Endothelial cell of umbilical vein (primary cell): ENCODE results near the gene IKZF3. TPM values are rescaled to one million over a fixed set of nuclear protein-coding genes. Genes with fewer than 3 reads are reported as not detected.

Source experiments
- BruUV-seq: library from RNA; stranded (reverse); fragments of 400-500 nt; replicated peaks from 2 replicates; lab custom pipeline; 2021; lab: Mats Ljungman, UMichigan
- CTCF ChIA-PET: fragments of 300-600, 350-600 bp; sonication (Branson Sonifier 250); formaldehyde crosslinking; loops from one replicate; lab custom pipeline; 2021; ENCODE audit warnings: antibody characterized with exemption, inconsistent platforms; lab: Charles Lee
- POLR2A ChIA-PET: fragments of 300-600, 350-600 bp; sonication (Branson Sonifier 250); formaldehyde crosslinking; loops from one replicate; lab custom pipeline; 2021; ENCODE audit warnings: antibody characterized with exemption, inconsistent platforms; lab: Charles Lee
- DNase-seq: peaks from one replicate; pipeline ENCODE4 v3.0.0-alpha.2; 2011; ENCODE audit warnings: low read depth, low spot score
- FAIRE-seq: peaks from 2 replicates; lab custom pipeline; 2011; peaks lifted over from hg19 to GRCh38; lab: Jason Lieb, UNC
- H2AFZ ChIP-seq: 2 replicates; pipeline ENCODE4 v1.6.0; 2012; ENCODE audit warnings: low read depth, low read length, control low read depth, inconsistent platforms
- H3K27ac ChIP-seq: 2 replicates; pipeline ENCODE4 v1.5.1; 2011; ENCODE audit warnings: low read depth, mild to moderate bottlenecking, control low read depth, low read length, moderate library complexity; ENCODE audit not compliant: insufficient read depth
- H3K27me3 ChIP-seq, 2 experiments: 2 replicates each; pipeline versions ENCODE4 v1.6.0 to v1.6.1; 2011; ENCODE audit warnings: low read length in 2 of 2, mixed read lengths in 1 of 2; ENCODE audit not compliant: control insufficient read depth in 2 of 2, insufficient read depth in 2 of 2
- H3K36me3 ChIP-seq, 2 experiments: 2 replicates in 1 of 2; 3 replicates in 1 of 2; pipeline ENCODE4 v1.5.1; 2011; ENCODE audit warnings: low read length in 2 of 2, mild to moderate bottlenecking in 1 of 2, moderate library complexity in 1 of 2; ENCODE audit not compliant: control insufficient read depth in 2 of 2, insufficient read depth in 2 of 2; ENCODE audit errors: extremely low read depth in 1 of 2
- H3K4me1 ChIP-seq: 3 replicates; pipeline ENCODE4 v1.5.1; 2011; ENCODE audit warnings: mild to moderate bottlenecking, low read length; ENCODE audit not compliant: control insufficient read depth, insufficient read depth; ENCODE audit errors: extremely low read depth
- H3K4me2 ChIP-seq: 2 replicates; pipeline ENCODE4 v1.6.1; 2011; ENCODE audit warnings: low read length, control low read depth, mixed read lengths; ENCODE audit not compliant: insufficient read depth
- H3K4me3 ChIP-seq, 3 experiments: fragments of 200-600 bp in 1 of 3; sonication (generic), shearing (Covaris generic) in 1 of 3; replicated peaks in 1 of 3; 2 replicates each; pipeline ENCODE4 v1.5.1; 2011 to 2016; ENCODE audit warnings: control low read depth in 3 of 3, low read length in 3 of 3, mild to moderate bottlenecking in 2 of 3, inconsistent platforms in 1 of 3, low read depth in 1 of 3, moderate library complexity in 1 of 3; ENCODE audit not compliant: insufficient read depth in 1 of 3
- H3K79me2 ChIP-seq: 2 replicates; pipeline ENCODE4 v1.6.0; 2012; ENCODE audit warnings: low read length, inconsistent platforms; ENCODE audit not compliant: control insufficient read depth, insufficient read depth
- H3K9ac ChIP-seq: replicated peaks from 2 replicates; pipeline ENCODE3; 2011; ENCODE audit warnings: low read length, control low read depth; ENCODE audit not compliant: insufficient read depth; ENCODE audit errors: extremely low read depth
- H3K9me1 ChIP-seq: replicated peaks from 3 replicates; pipeline ENCODE4 v1.6.0; 2011; ENCODE audit warnings: mild to moderate bottlenecking, low read length; ENCODE audit not compliant: control insufficient read depth, insufficient read depth; ENCODE audit errors: extremely low read depth
- H3K9me3 ChIP-seq: replicated peaks from 2 replicates; pipeline ENCODE4 v1.5.1; 2012; ENCODE audit warnings: low read length, inconsistent platforms; ENCODE audit not compliant: control insufficient read depth, insufficient read depth
- H4K20me1 ChIP-seq: replicated peaks from 2 replicates; pipeline ENCODE3; 2011; ENCODE audit warnings: mild to moderate bottlenecking, low read length; ENCODE audit not compliant: control insufficient read depth, insufficient read depth; ENCODE audit errors: extremely low read depth
- CTCF ChIP-seq, 2 donors: IDR thresholded peaks; 1 replicate in 1 of 2; 2 replicates in 1 of 2; pipeline ENCODE4 v1.5.1; 2011; ENCODE audit warnings: low read length in 2 of 2, mild to moderate bottlenecking in 2 of 2, moderate library complexity in 2 of 2, control low read depth in 1 of 2, inconsistent platforms in 1 of 2, low read depth in 1 of 2; ENCODE audit not compliant: insufficient read depth in 1 of 2; ENCODE audit errors: extremely low read depth in 1 of 2
- EZH2 ChIP-seq: IDR thresholded peaks from 2 replicates; pipeline ENCODE4 v1.6.1; 2012; ENCODE audit warnings: borderline replicate concordance, low read depth, mild to moderate bottlenecking, moderate library complexity, low read length, inconsistent platforms; ENCODE audit not compliant: severe bottlenecking
- FOS ChIP-seq: IDR thresholded peaks from 2 replicates; pipeline ENCODE4 v1.6.1; 2011; ENCODE audit warnings: mild to moderate bottlenecking, low read length, moderate library complexity, borderline replicate concordance; ENCODE audit not compliant: insufficient read depth
- GATA2 ChIP-seq: IDR thresholded peaks from 2 replicates; pipeline ENCODE4 v1.7.0; 2011; ENCODE audit warnings: low read depth, mild to moderate bottlenecking, moderate library complexity, mixed read lengths, low read length; ENCODE audit not compliant: insufficient read length, insufficient read depth
- JUN ChIP-seq: IDR thresholded peaks from 2 replicates; pipeline ENCODE4 v1.6.1; 2011; ENCODE audit warnings: borderline replicate concordance, low read depth; ENCODE audit not compliant: insufficient read length, insufficient read depth
- MAX ChIP-seq: IDR thresholded peaks from 2 replicates; pipeline ENCODE4 v1.6.1; 2011; ENCODE audit not compliant: insufficient read depth, insufficient read length
- MYC ChIP-seq: IDR thresholded peaks from one replicate; pipeline ENCODE4 v1.6.1; 2011; ENCODE audit warnings: mild to moderate bottlenecking, low read depth, low read length
- POLR2A ChIP-seq: IDR thresholded peaks from 2 replicates; pipeline ENCODE4 v1.6.1; 2012; ENCODE audit warnings: low read depth, mild to moderate bottlenecking, control low read depth, low read length
- POLR2AphosphoS5 ChIP-seq: IDR thresholded peaks from 2 replicates; pipeline ENCODE4 v1.6.1; 2012; ENCODE audit warnings: low read depth, mild to moderate bottlenecking, control low read depth, low read length, moderate library complexity; ENCODE audit not compliant: insufficient read depth
- dilution Hi-C: fragments of 300-500 bp; cut with MboI; formaldehyde crosslinking; loops from one replicate; pipeline ENCODE4 v1.15.0; 2019; ENCODE audit warnings: low sequenced_read_pairs; ENCODE audit not compliant: extremely low pct_ligation_motif_present
- intact Hi-C: fragments of 100-400 bp; cut with micrococcal nuclease; formaldehyde crosslinking; loops from one replicate; pipeline ENCODE4 v1.10.0; 2022
- polyA plus RNA-seq, 4 experiments: library from polyadenylated mRNA; depleted of rRNA in 3 of 4; stranded (reverse) in 3 of 4; unstranded in 1 of 4; fragments of >200 nt; gene quantifications; 2 replicates each; pipeline versions ENCODE4 v1.2.1 to v1.2.3, GENCODE V29; 2011 to 2012; ENCODE audit warnings: missing spikeins in 1 of 4
- total RNA-seq: library from RNA; stranded (reverse); gene quantifications from 2 replicates; pipeline ENCODE4 v1.2.3, GENCODE V29; 2021

Gene IKZF3
- total and polyA plus RNA-seq, 2 donors (not counting 3 experiments of a cell fraction or from before 2014, with no cell fraction given) = not detected

- H3K4me1 ChIP-seq = peaks cover 8% of the 10 kb centered on the region
- BruUV-seq = no TSS peak
- no peaks in the 10 kb centered on the region for H3K9me3 ChIP-seq
- DNase-seq (no peak), FAIRE-seq (no peak)
- no peak overlapping the region for H3K9ac ChIP-seq
- no peaks in the 10 kb centered on the region for H4K20me1 ChIP-seq
- peaks cover 21 to 39% of the 10 kb centered on the region in 2 experiments for H3K27me3 ChIP-seq
- no peak overlapping the region for H3K4me2 ChIP-seq
- H3K9me1 ChIP-seq = no peaks in the 10 kb centered on the region
- CTCF ChIA-PET = no interaction called here
- POLR2A ChIA-PET = no interaction called here
- H3K36me3 ChIP-seq = no peaks in the 10 kb centered on the region
- H3K79me2 ChIP-seq = no peaks in the 10 kb centered on the region
- TF ChIP-seq JUN (no peak), FOS (no peak), MYC (no peak), POLR2A (no peak), GATA2 (no peak), MAX (no peak), POLR2AphosphoS5 (no peak), EZH2 (no peak), CTCF (IDR thresholded peaks at IDR 0.05; ENCODE audit: extremely low read depth in 1 of 2, insufficient read depth in 1 of 2, low read depth in 1 of 2, low read length in 2 of 2) (no peak)
- dilution Hi-C loops (no loop called here), intact Hi-C loops (no loop called here)
- no peak overlapping the region for H3K4me3 ChIP-seq
- H3K27ac ChIP-seq = no peak overlapping the region
- no peak overlapping the region for H2AFZ ChIP-seq
Measured at GRCh38 chr17:39800540-39800939, 63.6 kb downstream of the IKZF3 start.
